GM12873 (cell line): ENCODE data around the gene ZBTB20.

Experiments used
- CTCF ChIP-seq: IDR thresholded peaks from 2 replicates; pipeline ENCODE4 v1.5.1; 2012; ENCODE audit warnings: low read depth, mild to moderate bottlenecking, moderate library complexity, low read length, control low read depth; ENCODE audit not compliant: insufficient read depth; ENCODE audit errors: missing control alignments

Gene ZBTB20

GRCh38 chr3:115154611-115155010 lies 7.5 kb upstream of the ZBTB20 start:
- no peak for TF ChIP-seq CTCF

GRCh38 chr3:115151921-115152320 lies 4.8 kb upstream of the ZBTB20 start:
- no peak for TF ChIP-seq CTCF

GRCh38 chr3:115148142-115148790 lies 1.2 kb upstream of the ZBTB20 start:
- TF ChIP-seq CTCF, result no peak

- no peak for TF ChIP-seq CTCF
Observed at GRCh38 chr3:115147329-115148141, 447 bp upstream of the ZBTB20 start.

GRCh38 chr3:115146032-115146417 lies 1.1 kb downstream of the ZBTB20 start:
- no peak for TF ChIP-seq CTCF

GRCh38 chr3:115141033-115141757 lies 5.9 kb downstream of the ZBTB20 start:
- TF ChIP-seq CTCF, result no peak

GRCh38 chr3:115139072-115139471 lies 8.0 kb downstream of the ZBTB20 start:
- TF ChIP-seq CTCF, result no peak
